GM12875 (cell line): ENCODE measurements around the gene PDYN.
"Not testable (repeated sequence)": the region's sequence is repeated elsewhere in the genome, so short reads cannot be mapped to it uniquely, and the experiment has no call there.

Experiments used
- H3K4me3 ChIP-seq: one replicate; pipeline ENCODE4 v1.5.1; 2011; ENCODE audit warnings: low read depth, low read length, control low read depth
- TF ChIP-seq, protein P1 (sequence below): IDR thresholded peaks from 2 replicates; pipeline ENCODE4 v1.5.1; 2011; ENCODE audit warnings: low read depth, mild to moderate bottlenecking, control low read depth, inconsistent platforms, low read length, moderate library complexity, borderline replicate concordance; ENCODE audit not compliant: insufficient read depth

Gene PDYN

DNA sequence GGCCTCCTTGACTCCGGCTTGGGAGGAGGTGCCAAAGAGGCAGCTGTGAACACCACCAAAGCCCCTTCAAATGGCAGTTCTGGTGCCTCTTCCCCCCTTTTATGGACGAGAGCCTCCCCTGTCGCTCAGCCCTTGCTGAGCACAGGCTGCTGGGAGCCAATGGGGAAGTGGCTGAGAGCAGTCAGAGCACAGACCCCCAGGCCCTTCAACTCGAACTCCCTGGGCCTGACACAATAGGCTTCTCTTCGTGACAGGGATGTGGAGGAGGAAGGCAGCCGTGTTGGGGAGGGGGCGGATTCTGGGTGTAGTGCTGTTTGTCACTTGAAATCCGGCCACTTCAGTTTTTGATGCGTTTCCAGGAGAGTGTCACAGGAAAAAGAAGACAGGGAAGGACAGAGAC, at the start of gene PDYN:
PDYN (minus strand) TSS at position 73 of the 400 bp plus-strand sequence. CDS start 10,974 bp downstream, outside the sequence.
- no peak within 1 kb of the TSS for H3K4me3 ChIP-seq
- TF ChIP-seq, protein P1, sequence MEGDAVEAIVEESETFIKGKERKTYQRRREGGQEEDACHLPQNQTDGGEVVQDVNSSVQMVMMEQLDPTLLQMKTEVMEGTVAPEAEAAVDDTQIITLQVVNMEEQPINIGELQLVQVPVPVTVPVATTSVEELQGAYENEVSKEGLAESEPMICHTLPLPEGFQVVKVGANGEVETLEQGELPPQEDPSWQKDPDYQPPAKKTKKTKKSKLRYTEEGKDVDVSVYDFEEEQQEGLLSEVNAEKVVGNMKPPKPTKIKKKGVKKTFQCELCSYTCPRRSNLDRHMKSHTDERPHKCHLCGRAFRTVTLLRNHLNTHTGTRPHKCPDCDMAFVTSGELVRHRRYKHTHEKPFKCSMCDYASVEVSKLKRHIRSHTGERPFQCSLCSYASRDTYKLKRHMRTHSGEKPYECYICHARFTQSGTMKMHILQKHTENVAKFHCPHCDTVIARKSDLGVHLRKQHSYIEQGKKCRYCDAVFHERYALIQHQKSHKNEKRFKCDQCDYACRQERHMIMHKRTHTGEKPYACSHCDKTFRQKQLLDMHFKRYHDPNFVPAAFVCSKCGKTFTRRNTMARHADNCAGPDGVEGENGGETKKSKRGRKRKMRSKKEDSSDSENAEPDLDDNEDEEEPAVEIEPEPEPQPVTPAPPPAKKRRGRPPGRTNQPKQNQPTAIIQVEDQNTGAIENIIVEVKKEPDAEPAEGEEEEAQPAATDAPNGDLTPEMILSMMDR = no peak

DNA sequence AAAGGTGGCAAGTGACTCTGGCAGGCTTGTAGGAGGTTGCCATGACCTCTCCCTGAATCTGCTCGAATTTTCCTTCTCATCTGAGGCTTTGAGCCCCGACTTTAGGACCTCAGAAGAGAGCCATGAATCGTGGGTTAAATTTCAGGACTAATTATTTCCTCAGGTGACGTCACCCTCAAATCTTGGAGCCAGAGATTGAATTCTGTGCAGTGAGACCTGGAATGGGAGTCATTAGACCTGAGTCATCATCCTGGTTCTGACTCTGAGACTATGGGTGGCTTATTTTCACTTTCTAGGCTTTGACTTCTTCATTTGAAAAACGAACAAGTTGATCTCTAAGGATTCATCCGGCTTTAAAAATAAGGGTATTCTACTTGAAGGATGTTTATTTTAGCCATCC, 48.5 kb upstream of the PDYN start:
- TF ChIP-seq, protein P1 = no peak
- no peak overlapping the region for H3K4me3 ChIP-seq

DNA sequence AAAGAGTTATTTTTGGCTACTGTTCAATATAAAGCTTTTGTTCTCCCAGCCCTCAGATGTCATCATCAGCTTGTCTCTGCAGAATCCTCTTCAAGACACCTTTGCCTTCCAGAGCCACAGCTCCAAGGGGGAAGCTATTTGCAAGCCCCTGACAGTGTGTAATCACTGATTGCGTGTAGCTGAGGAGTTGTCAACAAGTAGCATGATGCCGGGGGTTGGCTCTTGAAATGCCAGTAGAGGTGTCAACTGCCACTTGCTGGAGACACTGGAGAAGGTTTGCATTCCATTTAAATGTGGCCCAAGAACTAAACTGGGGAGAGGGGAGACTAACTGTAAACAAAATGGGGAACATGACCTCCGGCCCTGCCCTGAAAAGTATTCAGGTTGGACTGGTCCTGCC, 44.3 kb upstream of the PDYN start:
- TF ChIP-seq, protein P1 = no peak
- H3K4me3 ChIP-seq = no peak overlapping the region

DNA sequence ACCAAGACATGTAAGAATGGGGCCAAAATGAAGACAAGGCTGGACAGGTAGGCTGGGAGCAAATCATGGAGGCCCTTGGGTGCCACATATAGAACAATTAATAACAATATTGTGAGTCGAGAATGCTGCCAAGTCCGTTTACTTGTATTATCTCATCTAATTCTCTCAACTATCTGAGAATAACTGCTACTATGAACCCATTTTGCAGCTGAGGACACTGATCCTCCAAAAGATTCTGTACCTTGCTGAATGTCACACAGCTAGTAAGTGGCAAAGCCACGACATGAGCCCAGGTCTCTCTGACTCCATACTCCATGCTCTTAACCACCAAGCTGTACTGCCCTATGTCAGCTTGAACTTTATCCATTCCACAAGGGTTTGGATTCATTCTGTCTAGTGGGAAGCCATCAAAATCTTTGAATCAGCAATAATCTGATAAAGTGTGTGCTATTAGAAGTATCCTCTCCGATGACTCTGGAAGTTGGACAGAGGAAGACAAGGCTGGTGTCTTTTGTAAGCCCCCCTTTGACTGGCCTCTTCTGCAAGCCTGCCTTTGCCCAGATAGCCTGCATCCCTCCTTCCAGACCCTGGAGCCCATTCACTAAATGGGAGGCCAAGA, 43.5 kb upstream of the PDYN start:
- TF ChIP-seq, protein P1 = no peak
- H3K4me3 ChIP-seq = no peak overlapping the region

DNA sequence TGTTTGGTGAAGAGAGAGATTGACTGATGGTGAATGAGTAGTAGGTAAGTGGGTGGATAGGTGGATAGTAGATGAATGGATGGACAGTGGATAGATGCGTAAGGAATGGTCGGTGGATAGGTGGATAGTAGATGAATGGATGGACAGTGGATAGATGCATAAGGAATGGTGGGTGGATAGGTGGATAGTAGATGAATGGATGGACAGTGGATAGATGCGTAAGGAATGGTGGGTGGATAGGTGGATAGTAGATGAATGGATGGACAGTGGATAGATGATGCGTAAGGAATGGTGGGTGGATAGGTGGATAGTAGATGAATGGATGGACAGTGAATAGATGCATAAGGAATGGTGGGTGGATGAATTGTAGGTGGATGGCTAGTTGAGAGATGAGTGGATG, 42.5 kb upstream of the PDYN start:
- not testable (repeated sequence) for H3K4me3 ChIP-seq

DNA sequence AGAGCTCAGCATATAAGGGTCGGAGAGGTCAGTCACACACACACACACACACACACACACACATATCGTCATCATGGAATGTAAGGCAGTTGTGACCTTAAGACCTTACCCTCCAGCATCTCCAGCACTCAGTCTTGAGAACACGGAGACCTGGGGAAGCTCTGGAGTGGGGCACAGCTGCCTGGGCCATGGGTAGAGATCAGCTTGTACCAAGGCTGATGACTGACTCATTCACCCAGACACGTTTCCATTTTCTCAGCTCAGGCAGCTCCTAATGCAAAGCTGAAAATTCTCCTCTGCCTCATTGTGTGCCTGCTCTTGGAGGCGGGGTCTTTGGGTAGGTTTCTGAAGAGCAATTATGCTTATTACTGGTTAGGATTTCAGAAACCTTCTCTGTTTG, 38.3 kb upstream of the PDYN start:
- TF ChIP-seq, protein P1 = no peak
- H3K4me3 ChIP-seq = no peak overlapping the region

DNA sequence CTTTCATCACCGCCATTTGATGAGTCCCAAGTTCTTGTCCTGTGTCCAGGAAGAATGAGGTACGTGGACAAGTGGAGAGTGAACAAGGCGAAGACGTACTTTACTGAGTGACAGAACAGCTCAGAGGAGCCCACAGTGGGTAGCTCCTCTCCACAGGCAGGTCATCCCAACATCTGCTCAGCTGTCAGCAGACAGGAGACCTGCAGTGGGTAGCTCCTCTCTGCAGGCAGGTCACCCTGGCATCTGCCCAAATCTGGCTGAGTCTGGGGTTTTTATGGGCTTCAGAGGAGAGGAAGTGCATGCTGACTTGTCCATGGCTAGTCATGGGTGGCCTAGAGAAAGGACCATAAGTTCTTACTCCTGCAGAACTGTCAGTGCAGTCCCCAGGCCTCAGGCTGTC, 32.7 kb upstream of the PDYN start:
- TF ChIP-seq, protein P1 = no peak

More for the DNA sequence above, 32.7 kb upstream of the PDYN start:
- H3K4me3 ChIP-seq = no peak overlapping the region
